SK-N-SH treated with all-trans-retinoic acid at 6 μM for 48 hours (cell line): ENCODE data around the gene TCERG1.

Experiments used
- ATAC-seq: fragments of 200-7000 bp; cut with Tn5 transposase; 3 replicates; pipeline ENCODE4 v1.9.1; 2020; ENCODE audit warnings: mild to moderate bottlenecking, moderate library complexity
- ARNTL ChIP-seq: fragments of 450-650 bp; formaldehyde crosslinking; IDR thresholded peaks from 2 replicates; pipeline ENCODE4 v1.5.0; 2020; ENCODE audit warnings: low read depth, mild to moderate bottlenecking, moderate library complexity, borderline replicate concordance
- BACH2 ChIP-seq: fragments of 250-450 bp; sonication (Bioruptor Pico); IDR thresholded peaks from 2 replicates; pipeline ENCODE4 v1.9.0; 2021; ENCODE audit warnings: mild to moderate bottlenecking, borderline replicate concordance
- CREB5 ChIP-seq: fragments of 250-450 bp; sonication (Bioruptor Pico); IDR thresholded peaks from 2 replicates; pipeline ENCODE4 v1.5.1; 2020; ENCODE audit warnings: low read depth, mild to moderate bottlenecking, moderate library complexity
- CSDC2 ChIP-seq: fragments of 250-450 bp; sonication (Bioruptor Pico); IDR thresholded peaks from 2 replicates; pipeline ENCODE4 v1.5.0; 2020; ENCODE audit warnings: mild to moderate bottlenecking, moderate library complexity
- CSRNP3 ChIP-seq: fragments of 250-450 bp; sonication (Bioruptor Pico); IDR thresholded peaks from 2 replicates; pipeline ENCODE4 v1.5.1; 2021; ENCODE audit warnings: mild to moderate bottlenecking, moderate library complexity
- ESRRG ChIP-seq: fragments of 250-450 bp; sonication (Bioruptor Pico); IDR thresholded peaks from 2 replicates; pipeline ENCODE4 v1.6.1; 2021; ENCODE audit warnings: mild to moderate bottlenecking
- GLIS3 ChIP-seq: fragments of 250-450 bp; sonication (Bioruptor Pico); IDR thresholded peaks from 2 replicates; pipeline ENCODE4 v1.5.0; 2020; ENCODE audit warnings: mild to moderate bottlenecking, moderate library complexity
- ISL1 ChIP-seq: fragments of 250-450 bp; sonication (Bioruptor Pico); IDR thresholded peaks from 2 replicates; pipeline ENCODE4 v2.1.2; 2022; ENCODE audit warnings: mild to moderate bottlenecking, moderate library complexity
- OSR1 ChIP-seq: fragments of 250-450 bp; sonication (Bioruptor Pico); IDR thresholded peaks from 2 replicates; pipeline ENCODE4 v1.8.0; 2022; ENCODE audit warnings: moderate library complexity, mild to moderate bottlenecking, inconsistent platforms
- PATZ1 ChIP-seq: fragments of 250-450 bp; sonication (Bioruptor Pico); IDR thresholded peaks from 2 replicates; pipeline ENCODE4 v1.8.0; 2020; ENCODE audit warnings: mild to moderate bottlenecking, moderate library complexity, borderline replicate concordance
- POU6F1 ChIP-seq: fragments of 250-450 bp; sonication (Bioruptor Pico); IDR thresholded peaks from 2 replicates; pipeline ENCODE4 v1.8.0; 2021; ENCODE audit warnings: low read depth, mild to moderate bottlenecking, moderate library complexity, borderline replicate concordance
- RARB ChIP-seq: fragments of 250-450 bp; sonication (Bioruptor Pico); IDR thresholded peaks from 2 replicates; pipeline ENCODE4 v1.8.0; 2021; ENCODE audit warnings: mild to moderate bottlenecking, moderate library complexity
- SNAI2 ChIP-seq: fragments of 250-450 bp; sonication (Bioruptor Pico); IDR thresholded peaks from 2 replicates; pipeline ENCODE4 v1.5.0; 2020; ENCODE audit warnings: mild to moderate bottlenecking, moderate library complexity
- TCF4 ChIP-seq: fragments of 250-450 bp; sonication (Bioruptor Pico); IDR thresholded peaks from 2 replicates; pipeline ENCODE4 v1.8.0; 2021; ENCODE audit warnings: mild to moderate bottlenecking, moderate library complexity, borderline replicate concordance
- TOX ChIP-seq: fragments of 250-450 bp; sonication (Bioruptor Pico); IDR thresholded peaks from 2 replicates; pipeline ENCODE4 v1.8.0; 2021; ENCODE audit warnings: mild to moderate bottlenecking, moderate library complexity, borderline replicate concordance
- TSHZ2 ChIP-seq: fragments of 250-450 bp; sonication (Bioruptor Pico); IDR thresholded peaks from 2 replicates; pipeline ENCODE4 v1.5.0; 2020; ENCODE audit warnings: mild to moderate bottlenecking, moderate library complexity
- ZFP30 ChIP-seq: fragments of 450-650 bp; formaldehyde crosslinking; IDR thresholded peaks from 2 replicates; pipeline ENCODE4 v1.5.0; 2022; ENCODE audit warnings: mild to moderate bottlenecking, moderate library complexity
- ZNF70 ChIP-seq: fragments of 450-650 bp; formaldehyde crosslinking; IDR thresholded peaks from 2 replicates; pipeline ENCODE4 v1.5.0; 2020; ENCODE audit warnings: mild to moderate bottlenecking, moderate library complexity
- ZNF8 ChIP-seq: fragments of 450-650 bp; formaldehyde crosslinking; IDR thresholded peaks from 2 replicates; pipeline ENCODE4 v1.5.0; 2020; ENCODE audit warnings: mild to moderate bottlenecking, moderate library complexity

Gene TCERG1

GRCh38 chr5:146507428-146507827, 60.3 kb downstream of the TCERG1 start:
- no peak for TF ChIP-seq TOX (CRISPR knock-in tag)
- no peak for TF ChIP-seq CSDC2 (CRISPR knock-in tag)
- TF ChIP-seq ZNF70 (CRISPR knock-in tag) = no peak
- TF ChIP-seq ESRRG (CRISPR knock-in tag) = no peak
- TF ChIP-seq GLIS3 (CRISPR knock-in tag) = no peak
- no peak for TF ChIP-seq ZFP30
- TF ChIP-seq ISL1 = no peak
- no peak for TF ChIP-seq BACH2
- TF ChIP-seq TSHZ2 = no peak
- TF ChIP-seq POU6F1 (CRISPR knock-in tag) = no peak
- TF ChIP-seq CSRNP3 (CRISPR knock-in tag) = no peak
- no peak for TF ChIP-seq SNAI2
- no peak for TF ChIP-seq ZNF8 (CRISPR knock-in tag)
- TF ChIP-seq ARNTL (CRISPR knock-in tag) = no peak
- TF ChIP-seq CREB5 (CRISPR knock-in tag) = no peak
- no peak for TF ChIP-seq TCF4 (CRISPR knock-in tag)
- TF ChIP-seq RARB (CRISPR knock-in tag) = no peak
- TF ChIP-seq OSR1 = no peak
- no peak for TF ChIP-seq PATZ1 (CRISPR knock-in tag)

GRCh38 chr5:146510559-146511125, 63.5 kb downstream of the TCERG1 start:
- TF ChIP-seq TSHZ2 (no peak), BACH2 (no peak), TCF4 (CRISPR knock-in tag) (no peak)
- no peak for ATAC-seq

More at GRCh38 chr5:146507428-146507827, 60.3 kb downstream of the TCERG1 start:
- no peak for ATAC-seq
